NT2/D1 (cell line): ENCODE results near the gene POLR2E.

Experiments used
- SUZ12 ChIP-seq: IDR thresholded peaks from 2 replicates; pipeline ENCODE4 v1.6.1; 2011; ENCODE audit not compliant: insufficient read length, insufficient read depth; ENCODE audit errors: extremely low read depth
- YY1 ChIP-seq: IDR thresholded peaks from 2 replicates; pipeline ENCODE4 v1.6.1; 2011; ENCODE audit not compliant: insufficient read length, insufficient read depth
- ZNF274 ChIP-seq: IDR thresholded peaks from 2 replicates; pipeline ENCODE4 v1.6.1; 2011; ENCODE audit warnings: mild to moderate bottlenecking, low read depth, low read length

DNA sequence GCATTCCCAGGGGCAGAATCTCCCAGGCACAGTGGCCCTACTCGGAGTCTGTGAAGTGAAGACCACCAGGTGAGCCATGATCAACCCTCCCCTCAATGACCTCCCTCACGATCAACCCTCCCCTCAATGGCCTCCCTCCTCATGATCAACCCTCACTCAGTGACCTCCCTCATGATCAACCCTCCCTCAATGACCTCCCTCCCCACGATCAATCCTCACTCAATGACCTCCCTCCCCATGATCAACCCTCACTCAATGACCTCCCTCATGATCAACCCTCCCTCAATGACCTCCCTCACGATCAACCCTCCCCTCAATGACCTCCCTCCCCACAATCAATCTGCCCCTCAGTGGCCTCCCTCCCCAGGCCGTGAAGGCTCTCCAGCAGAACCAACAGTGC, 46.8 kb upstream of the POLR2E start:
- no peak for TF ChIP-seq SUZ12
- TF ChIP-seq YY1: no peak
- no peak for TF ChIP-seq ZNF274
